Hair follicular keratinocyte (primary cell): ENCODE data around the gene ZACN. TPM values are rescaled to one million over a fixed set of nuclear protein-coding genes. Genes with fewer than 3 reads are reported as not detected.

ENCODE experiments used
- total RNA-seq: library from RNA; depleted of rRNA; stranded (reverse); fragments of >200 nt; gene quantifications from 2 replicates; pipeline ENCODE4 v1.2.3, GENCODE V29; 2015

The ZACN gene
- total RNA-seq: not detected in 2 replicates

GRCh38 chr17:76078860-76079534 is at the start of gene ZACN:
Gene ZACN (plus strand): TSS chr17:76079182. CDS start chr17:76079265, 83 bp downstream.

DNA sequence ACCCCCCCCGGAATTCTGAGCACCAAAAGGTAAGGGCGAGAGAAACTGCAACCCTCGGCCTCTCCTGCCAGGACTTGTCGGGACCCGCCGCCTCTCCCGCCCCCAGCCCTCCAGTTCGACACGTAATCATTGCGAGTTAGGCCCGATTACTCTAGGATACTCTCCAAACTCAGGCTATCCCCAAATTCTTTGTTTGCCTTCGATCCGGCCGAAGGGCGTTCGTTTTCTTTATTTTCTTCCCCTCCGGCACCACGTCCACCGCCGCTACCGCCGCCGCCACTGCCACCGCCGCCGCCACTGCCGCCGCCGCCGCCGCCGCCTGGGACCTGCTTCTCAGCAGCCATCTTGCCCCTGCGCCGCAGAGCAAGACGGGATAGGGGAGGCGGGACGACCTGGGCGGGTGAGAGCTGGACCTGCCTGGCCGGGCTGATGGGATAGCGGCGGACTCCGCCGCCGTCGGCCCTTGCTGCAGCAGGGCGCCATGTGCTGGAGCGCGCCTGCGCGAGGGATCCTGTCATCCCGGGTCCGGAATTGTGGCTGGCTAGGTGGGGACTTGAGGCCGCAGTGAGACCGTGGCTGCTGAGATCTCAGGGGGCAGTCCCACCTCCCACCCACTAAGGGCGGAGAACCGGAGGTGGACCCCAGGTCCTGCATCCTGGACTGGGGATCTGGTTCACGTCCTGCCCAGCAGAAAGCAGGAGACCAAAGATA is 6.7 kb upstream of the ZACN start, which contains the start of gene SRP68:
SRP68 (minus strand) TSS at position 370 of the 711 bp plus-strand sequence; CDS start at position 344, 26 bp downstream.

GRCh38 chr17:76074390-76075363 is 4.3 kb upstream of the ZACN start, which contains the start of gene GALR2:
Gene GALR2 (plus strand): TSS chr17:76074781. CDS start chr17:76074884, 103 bp downstream.

GRCh38 chr17:76103274-76104139 is 24.5 kb downstream of the ZACN start, which contains the start of gene EXOC7:
Gene EXOC7 (minus strand): TSS chr17:76103787. CDS start chr17:76103692, 95 bp downstream.

Other genes with a start within 250 kb of the ZACN start
- 0.87 and 1.2 TPM in 2 replicates for gene UNC13D, start 234.8 kb upstream of the ZACN start, total RNA-seq
- gene WBP2, start 223.8 kb upstream of the ZACN start, total RNA-seq: 43.7 and 62.4 TPM in 2 replicates
- 40.9 and 68.3 TPM in 2 replicates for gene TRIM47, start 200.6 kb upstream of the ZACN start, total RNA-seq
- gene TRIM65, start 182.2 kb upstream of the ZACN start, total RNA-seq: 14.9 and 17.5 TPM in 2 replicates
- 29.7 and 35.8 TPM in 2 replicates for gene MRPL38, start 174.3 kb upstream of the ZACN start, total RNA-seq
- 10.8 and 12.0 TPM in 2 replicates for gene FBF1, start 138.1 kb upstream of the ZACN start, total RNA-seq
- 17.2 and 20.6 TPM in 2 replicates for gene ACOX1, start 100.0 kb upstream of the ZACN start, total RNA-seq
- gene TEN1, start 99.9 kb upstream of the ZACN start, total RNA-seq: 13.4 and 17.1 TPM in 2 replicates
- gene CDK3, start 78.3 kb upstream of the ZACN start, total RNA-seq: 0.16 and 1.3 TPM in 2 replicates
- gene EVPL, start 51.9 kb upstream of the ZACN start, total RNA-seq: 14.2 and 19.4 TPM in 2 replicates
- 33.6 and 38.8 TPM in 2 replicates for gene SRP68, start 6.7 kb upstream of the ZACN start, total RNA-seq
- 0.42 TPM in 1 of 2 replicates, not detected in the other for gene GALR2, start 4.4 kb upstream of the ZACN start, total RNA-seq
- gene EXOC7, start 24.6 kb downstream of the ZACN start, total RNA-seq: 45.4 and 52.4 TPM in 2 replicates
- 0.23 TPM in 1 of 2 replicates, not detected in the other for gene FOXJ1, start 62.1 kb downstream of the ZACN start, total RNA-seq
- 0.15 TPM in 1 of 2 replicates, not detected in the other for gene RNF157, start 161.3 kb downstream of the ZACN start, total RNA-seq
- 16.0 and 20.7 TPM in 2 replicates for gene UBALD2, start 186.2 kb downstream of the ZACN start, total RNA-seq
- gene QRICH2, start 229.1 kb downstream of the ZACN start, total RNA-seq: 0.94 and 1.8 TPM in 2 replicates